Peyer's patch (tissue), 4 donors: ENCODE measurements around the gene WNT5A.
"Not testable (repeated sequence)": the region's sequence is repeated elsewhere in the genome, so short reads cannot be mapped to it uniquely, and the experiment has no call there.

Experiments
- POLR2A ChIP-seq, 2 donors: fragments of 450-650 bp; IDR thresholded peaks; one replicate each; pipeline ENCODE4 v1.5.1; 2017; ENCODE audit warnings: antibody characterized with exemption in 2 of 2, mild to moderate bottlenecking in 2 of 2, moderate library complexity in 2 of 2
- TF ChIP-seq, protein P1 (sequence below), 6 experiments: fragments of 450-650 bp in 4 of 6; fragments of 200-600 bp in 2 of 6; sonication (generic) in 1 of 6; IDR thresholded peaks; one replicate each; pipeline ENCODE4 v1.5.1; 2017 to 2019; ENCODE audit warnings: antibody characterized with exemption in 6 of 6, mild to moderate bottlenecking in 3 of 6, moderate library complexity in 1 of 6

- TF ChIP-seq, protein P1, sequence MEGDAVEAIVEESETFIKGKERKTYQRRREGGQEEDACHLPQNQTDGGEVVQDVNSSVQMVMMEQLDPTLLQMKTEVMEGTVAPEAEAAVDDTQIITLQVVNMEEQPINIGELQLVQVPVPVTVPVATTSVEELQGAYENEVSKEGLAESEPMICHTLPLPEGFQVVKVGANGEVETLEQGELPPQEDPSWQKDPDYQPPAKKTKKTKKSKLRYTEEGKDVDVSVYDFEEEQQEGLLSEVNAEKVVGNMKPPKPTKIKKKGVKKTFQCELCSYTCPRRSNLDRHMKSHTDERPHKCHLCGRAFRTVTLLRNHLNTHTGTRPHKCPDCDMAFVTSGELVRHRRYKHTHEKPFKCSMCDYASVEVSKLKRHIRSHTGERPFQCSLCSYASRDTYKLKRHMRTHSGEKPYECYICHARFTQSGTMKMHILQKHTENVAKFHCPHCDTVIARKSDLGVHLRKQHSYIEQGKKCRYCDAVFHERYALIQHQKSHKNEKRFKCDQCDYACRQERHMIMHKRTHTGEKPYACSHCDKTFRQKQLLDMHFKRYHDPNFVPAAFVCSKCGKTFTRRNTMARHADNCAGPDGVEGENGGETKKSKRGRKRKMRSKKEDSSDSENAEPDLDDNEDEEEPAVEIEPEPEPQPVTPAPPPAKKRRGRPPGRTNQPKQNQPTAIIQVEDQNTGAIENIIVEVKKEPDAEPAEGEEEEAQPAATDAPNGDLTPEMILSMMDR (IDR thresholded peaks at IDR 0.05) = peak in 4 of 6 experiments; percentile 18 to 58 (median 44)
- not testable (repeated sequence) for TF ChIP-seq POLR2A (IDR thresholded peaks at IDR 0.05)
Observed at GRCh38 chr3:55505102-55505501, 18.0 kb upstream of the WNT5A start.
